Uterus (tissue), 4 donors: ENCODE measurements around the gene CEND1. TPM values are rescaled to one million over a fixed set of nuclear protein-coding genes. Genes with fewer than 3 reads are reported as not detected.

Experiments
- DNase-seq, 2 donors: peaks; one replicate each; pipeline ENCODE4 v3.0.0-alpha.2; 2019 to 2020
- H3K27ac ChIP-seq, 2 donors: fragments of 200-600 bp; sonication (generic); 1 replicate in 1 of 2; 2 replicates in 1 of 2; pipeline ENCODE4 v1.5.1; 2016 to 2018
- H3K27me3 ChIP-seq, 2 donors: fragments of 200-600 bp; sonication (generic); one replicate each; pipeline ENCODE4 v1.5.1; 2018 to 2019; ENCODE audit warnings: control low read depth in 1 of 2
- H3K36me3 ChIP-seq, 2 donors: fragments of 200-600 bp; sonication (generic); one replicate each; pipeline ENCODE4 v1.5.1; 2019; ENCODE audit warnings: control low read depth in 1 of 2
- H3K4me1 ChIP-seq, 2 donors: fragments of 200-600 bp; sonication (generic); one replicate each; pipeline ENCODE4 v1.5.1; 2018 to 2019; ENCODE audit warnings: control low read depth in 1 of 2
- H3K4me3 ChIP-seq, 2 donors: fragments of 200-600 bp; sonication (generic); 1 replicate in 1 of 2; 2 replicates in 1 of 2; pipeline ENCODE4 v1.5.1; 2018 to 2019; ENCODE audit warnings: mild to moderate bottlenecking in 1 of 2
- H3K9me3 ChIP-seq, 2 donors: fragments of 200-600 bp; sonication (generic); one replicate each; pipeline ENCODE4 v1.5.1; 2019; ENCODE audit warnings: control low read depth in 1 of 2
- POLR2A ChIP-seq, 2 donors: fragments of 450-650 bp; IDR thresholded peaks; one replicate each; pipeline ENCODE4 v1.6.1; 2016; ENCODE audit warnings: antibody characterized with exemption in 2 of 2, mild to moderate bottlenecking in 1 of 2, moderate library complexity in 1 of 2
- intact Hi-C: fragments of 100-400 bp; cut with DNase I; formaldehyde crosslinking; loops from one replicate; pipeline ENCODE4 v1.15.1; 2023; ENCODE audit warnings: low total_unique reads
- small RNA-seq: library from RNA; depleted of rRNA; stranded (forward); fragments of <200 nt; gene quantifications from one replicate; pipeline ENCODE3, GENCODE V24; 2016
- total RNA-seq, 4 donors: library from RNA; depleted of rRNA in 3 of 4; stranded (reverse); fragments of >200 nt in 3 of 4; gene quantifications; one replicate each; pipeline versions ENCODE4 v1.1.0 to v1.2.4, GENCODE V29; 2014 to 2023
- TF ChIP-seq, protein P1 (sequence below), 4 experiments: fragments of 200-600 bp in 2 of 4; fragments of 450-650 bp in 2 of 4; sonication (generic) in 2 of 4; IDR thresholded peaks; one replicate each; pipeline ENCODE4 v1.5.1; 2016 to 2019; ENCODE audit warnings: antibody characterized with exemption in 4 of 4, mild to moderate bottlenecking in 2 of 4, moderate library complexity in 1 of 4
- donor health status: DM: yes; HTN: yes; CAD: no.

Gene CEND1
- total RNA-seq, 4 donors from 2014 or later, result 0.41 TPM; not detected in 3

DNA sequence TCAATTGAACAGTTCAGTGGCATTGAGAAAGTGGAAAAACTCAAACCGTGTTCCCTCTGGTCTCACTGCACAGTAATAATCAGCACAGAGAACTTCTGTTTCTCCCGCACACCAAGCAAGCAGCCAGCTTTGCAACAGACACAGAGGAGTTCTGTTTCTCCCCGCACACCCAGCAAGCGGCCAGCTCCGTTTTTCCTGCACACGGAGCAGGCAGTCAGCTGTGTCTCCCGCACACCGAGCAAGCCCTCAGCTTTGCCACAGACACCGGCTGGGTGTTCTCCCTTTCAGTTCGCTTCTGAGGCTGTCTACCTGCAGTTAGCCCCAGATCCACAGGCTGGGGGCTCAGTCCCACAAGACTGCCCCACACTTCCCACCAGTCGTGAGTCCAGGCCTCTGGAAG lies 52.5 kb downstream of the CEND1 start:
- Histone ChIP-seq H3K4me3 (no peak overlapping the region), H3K9me3 (no peaks in the 10 kb centered on the region), H3K4me1 (no peaks in the 10 kb centered on the region), H3K27me3 (no peaks in the 10 kb centered on the region), H3K27ac (no peak overlapping the region), H3K36me3 (no peaks in the 10 kb centered on the region)
- DNase-seq, result no peak
- intact Hi-C loops, result no loop called here
- TF ChIP-seq, protein P1, sequence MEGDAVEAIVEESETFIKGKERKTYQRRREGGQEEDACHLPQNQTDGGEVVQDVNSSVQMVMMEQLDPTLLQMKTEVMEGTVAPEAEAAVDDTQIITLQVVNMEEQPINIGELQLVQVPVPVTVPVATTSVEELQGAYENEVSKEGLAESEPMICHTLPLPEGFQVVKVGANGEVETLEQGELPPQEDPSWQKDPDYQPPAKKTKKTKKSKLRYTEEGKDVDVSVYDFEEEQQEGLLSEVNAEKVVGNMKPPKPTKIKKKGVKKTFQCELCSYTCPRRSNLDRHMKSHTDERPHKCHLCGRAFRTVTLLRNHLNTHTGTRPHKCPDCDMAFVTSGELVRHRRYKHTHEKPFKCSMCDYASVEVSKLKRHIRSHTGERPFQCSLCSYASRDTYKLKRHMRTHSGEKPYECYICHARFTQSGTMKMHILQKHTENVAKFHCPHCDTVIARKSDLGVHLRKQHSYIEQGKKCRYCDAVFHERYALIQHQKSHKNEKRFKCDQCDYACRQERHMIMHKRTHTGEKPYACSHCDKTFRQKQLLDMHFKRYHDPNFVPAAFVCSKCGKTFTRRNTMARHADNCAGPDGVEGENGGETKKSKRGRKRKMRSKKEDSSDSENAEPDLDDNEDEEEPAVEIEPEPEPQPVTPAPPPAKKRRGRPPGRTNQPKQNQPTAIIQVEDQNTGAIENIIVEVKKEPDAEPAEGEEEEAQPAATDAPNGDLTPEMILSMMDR (IDR thresholded peaks at IDR 0.05), result no peak
- TF ChIP-seq POLR2A (IDR thresholded peaks at IDR 0.05), result no peak

Small RNA genes lying within 50 kb of the gene (small RNA-seq; reads per million reads assigned to genes)
- not detected for gene SNORA52

Other genes with a start within 250 kb of the CEND1 start
- gene LMNTD2, start 229.4 kb downstream of the CEND1 start, total RNA-seq, result 1 to 10 TPM in 1 of 4 donors, under 1 TPM in 2, not detected in 1; 0.14 to 2.2 (median 0.51) TPM
- gene RASSF7, start 229.1 kb downstream of the CEND1 start, total RNA-seq, result 10 to 100 TPM in 2 of 4 donors, 1 to 10 TPM in 1, under 1 TPM in 1; 0.59 to 13.1 (median 8.0) TPM
- gene PHRF1, start 213.6 kb downstream of the CEND1 start, total RNA-seq, result 10 to 100 TPM in 3 of 4 donors, 1 to 10 TPM in 1; 5.0 to 45.8 (median 24.1) TPM
- 10 to 100 TPM in 3 of 4 donors, 1 to 10 TPM in 1; 9.1 to 33.6 (median 13.1) TPM for gene IRF7, start 174.1 kb downstream of the CEND1 start, total RNA-seq
- gene CDHR5, start 165.1 kb downstream of the CEND1 start, total RNA-seq, result under 1 TPM in 3 of 4 donors, not detected in 1; 0.26 to 0.55 (median 0.29) TPM
- gene SCT, start 162.9 kb downstream of the CEND1 start, total RNA-seq, result not detected
- gene DRD4, start 152.8 kb downstream of the CEND1 start, total RNA-seq, result 1 to 10 TPM in 1 of 4 donors, not detected in 3; 4.5 TPM
- 10 to 100 TPM in 2 of 4 donors, 1 to 10 TPM in 2; 7.9 to 45.6 (median 20.4) TPM for gene DEAF1, start 94.9 kb downstream of the CEND1 start, total RNA-seq
- 10 to 100 TPM in 2 of 4 donors, 1 to 10 TPM in 2; 2.6 to 35.3 (median 8.1) TPM for gene TMEM80, start 94.3 kb downstream of the CEND1 start, total RNA-seq
- 10 to 100 TPM; 12.2 to 52.8 (median 32.3) TPM for gene EPS8L2, start 83.9 kb downstream of the CEND1 start, total RNA-seq
- gene TALDO1, start 42.6 kb downstream of the CEND1 start, total RNA-seq, result 100 to 1,000 TPM in 1 of 4 donors, 10 to 100 TPM in 3; 60.3 to 146 (median 66.9) TPM
- gene GATD1, start 12.6 kb downstream of the CEND1 start, total RNA-seq, result 10 to 100 TPM; 11.8 to 81.1 (median 29.3) TPM
- gene SLC25A22, start 8.2 kb upstream of the CEND1 start, total RNA-seq, result 10 to 100 TPM in 1 of 4 donors, 1 to 10 TPM in 2, under 1 TPM in 1; 0.29 to 20.8 (median 5.4) TPM
- gene PIDD1, start 15.1 kb upstream of the CEND1 start, total RNA-seq, result 10 to 100 TPM in 2 of 4 donors, 1 to 10 TPM in 2; 1.3 to 20.2 (median 10.1) TPM
- 1,000 to 10,000 TPM in 1 of 4 donors, 100 to 1,000 TPM in 3; 100 to 1,968 (median 496) TPM for gene RPLP2, start 19.9 kb upstream of the CEND1 start, total RNA-seq
- 10 to 100 TPM; 16.9 to 96.2 (median 37.1) TPM for gene PNPLA2, start 28.8 kb upstream of the CEND1 start, total RNA-seq
- gene CRACR2B, start 37.8 kb upstream of the CEND1 start, total RNA-seq, result 10 to 100 TPM in 1 of 4 donors, 1 to 10 TPM in 2, under 1 TPM in 1; 0.77 to 15.5 (median 2.5) TPM
- gene CD151, start 42.9 kb upstream of the CEND1 start, total RNA-seq, result 100 to 1,000 TPM in 3 of 4 donors, 10 to 100 TPM in 1; 76.8 to 382 (median 259) TPM
- gene POLR2L, start 52.4 kb upstream of the CEND1 start, total RNA-seq, result 10 to 100 TPM; 10.5 to 81.5 (median 42.8) TPM
- gene TSPAN4, start 52.8 kb upstream of the CEND1 start, total RNA-seq, result 100 to 1,000 TPM in 2 of 4 donors, 10 to 100 TPM in 2; 68.4 to 119 (median 105) TPM
- gene CHID1, start 120.7 kb upstream of the CEND1 start, total RNA-seq, result 10 to 100 TPM; 20.3 to 57.9 (median 48.4) TPM
- gene AP2A2, start 135.8 kb upstream of the CEND1 start, total RNA-seq, result 100 to 1,000 TPM in 1 of 4 donors, 10 to 100 TPM in 3; 25.6 to 120 (median 40.4) TPM
- 1 to 10 TPM in 1 of 4 donors, under 1 TPM in 1, not detected in 2; 0.43 to 3.5 TPM for gene MUC6, start 246.6 kb upstream of the CEND1 start, total RNA-seq